ENCODE measurements around the gene RUNX2.
A peak's percentile ranks its signal among the peaks of the same experiment; 100 is the strongest.

The RUNX2 gene

DNA sequence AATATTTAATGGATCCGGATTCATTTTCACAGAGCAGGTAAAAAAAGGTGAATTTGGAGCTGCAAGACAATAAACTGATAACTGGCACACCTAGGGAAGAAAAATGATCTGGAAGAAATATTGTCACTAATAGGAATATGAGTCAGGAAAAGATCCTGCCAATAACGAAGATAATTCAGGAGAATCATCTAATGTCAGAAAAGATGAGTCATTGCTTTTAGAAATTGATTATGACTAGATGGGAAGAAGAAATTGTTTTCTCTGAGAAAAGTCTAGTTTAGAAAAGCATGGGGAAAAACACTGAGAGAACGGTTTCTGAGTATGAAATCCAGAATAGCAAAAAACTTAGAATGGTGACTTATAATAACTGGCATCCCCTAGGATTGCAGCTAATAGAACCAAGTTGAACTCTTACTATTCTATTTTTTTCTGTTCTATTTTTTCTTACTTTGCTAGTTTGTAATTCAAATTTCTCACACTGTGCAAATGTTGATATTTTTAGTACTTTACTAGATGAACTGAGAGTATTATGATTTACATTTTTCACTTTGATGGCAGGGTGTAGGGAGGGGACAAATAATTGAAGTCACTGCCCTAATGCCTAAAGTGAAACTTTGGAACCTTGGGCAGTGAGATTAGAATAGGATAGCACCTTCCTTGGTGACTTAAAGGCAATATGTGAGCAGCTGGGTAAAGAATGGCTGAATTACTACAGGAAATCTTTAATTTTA is 87.8 kb downstream of the RUNX2 start:
- FAIRE-seq = no peak

DNA sequence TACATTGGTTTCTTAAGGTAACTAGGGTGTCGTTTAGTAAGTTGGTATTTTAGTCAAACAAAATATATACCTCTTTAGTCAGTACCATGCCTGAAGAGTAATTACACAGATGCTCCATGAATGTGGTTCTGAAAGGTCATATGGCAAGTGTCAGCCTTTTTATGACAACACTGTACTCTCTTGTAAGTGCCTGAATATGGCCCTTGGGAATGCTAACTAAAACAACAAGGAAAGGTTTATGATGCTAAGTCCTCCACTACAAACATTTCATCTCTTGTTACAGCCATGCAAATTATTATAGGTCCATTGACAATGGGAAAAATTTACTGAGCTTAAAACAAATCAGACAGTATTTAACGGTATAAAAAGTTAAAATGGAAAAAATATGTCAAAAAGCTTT is 88.6 kb downstream of the RUNX2 start:
- no peak for FAIRE-seq

DNA sequence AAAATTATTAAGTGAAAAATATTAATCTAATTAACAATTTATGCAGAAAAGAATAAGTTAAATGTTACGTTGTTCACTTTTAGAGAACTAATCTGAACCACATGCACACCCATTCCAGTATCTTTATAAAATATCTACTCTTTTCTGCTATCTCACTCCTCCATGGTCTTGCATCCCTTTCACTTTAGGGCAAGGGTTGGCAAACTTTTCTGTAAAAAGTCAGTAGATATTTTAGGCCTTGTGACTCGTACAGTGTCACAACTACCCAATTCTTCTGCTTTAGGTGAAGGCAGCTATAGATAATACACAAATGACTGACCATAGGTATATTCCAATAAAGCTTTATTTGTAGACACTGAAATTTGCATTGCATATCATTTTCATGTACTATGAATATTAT is 89.3 kb downstream of the RUNX2 start:
- FAIRE-seq = no peak

DNA sequence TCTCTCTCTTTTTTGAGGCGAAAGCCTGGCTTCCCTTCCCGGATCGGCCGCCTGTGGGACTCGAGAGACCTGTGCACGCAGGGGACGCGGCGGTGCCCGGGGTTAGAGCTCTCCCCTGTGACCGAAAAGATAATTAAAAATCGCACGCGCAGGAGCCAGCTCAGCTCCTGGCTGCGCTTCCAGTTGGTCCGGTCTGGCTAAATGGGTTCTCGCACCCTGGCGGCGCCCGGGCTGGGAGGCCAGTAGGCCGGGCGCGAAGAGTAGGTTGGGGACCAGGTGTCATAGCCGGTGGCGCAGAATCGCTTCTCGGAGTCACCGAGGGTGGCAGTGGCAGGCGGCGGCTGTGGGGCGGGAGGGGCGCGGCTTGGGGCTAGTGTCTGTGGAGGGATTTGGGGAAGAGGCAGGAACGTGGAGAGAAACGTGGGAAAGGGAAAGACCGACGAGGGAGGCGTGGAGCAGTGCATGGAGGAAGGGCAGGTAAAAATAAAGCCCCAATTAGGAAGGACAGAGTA is 91.5 kb downstream of the RUNX2 start:
- no peak for FAIRE-seq

DNA sequence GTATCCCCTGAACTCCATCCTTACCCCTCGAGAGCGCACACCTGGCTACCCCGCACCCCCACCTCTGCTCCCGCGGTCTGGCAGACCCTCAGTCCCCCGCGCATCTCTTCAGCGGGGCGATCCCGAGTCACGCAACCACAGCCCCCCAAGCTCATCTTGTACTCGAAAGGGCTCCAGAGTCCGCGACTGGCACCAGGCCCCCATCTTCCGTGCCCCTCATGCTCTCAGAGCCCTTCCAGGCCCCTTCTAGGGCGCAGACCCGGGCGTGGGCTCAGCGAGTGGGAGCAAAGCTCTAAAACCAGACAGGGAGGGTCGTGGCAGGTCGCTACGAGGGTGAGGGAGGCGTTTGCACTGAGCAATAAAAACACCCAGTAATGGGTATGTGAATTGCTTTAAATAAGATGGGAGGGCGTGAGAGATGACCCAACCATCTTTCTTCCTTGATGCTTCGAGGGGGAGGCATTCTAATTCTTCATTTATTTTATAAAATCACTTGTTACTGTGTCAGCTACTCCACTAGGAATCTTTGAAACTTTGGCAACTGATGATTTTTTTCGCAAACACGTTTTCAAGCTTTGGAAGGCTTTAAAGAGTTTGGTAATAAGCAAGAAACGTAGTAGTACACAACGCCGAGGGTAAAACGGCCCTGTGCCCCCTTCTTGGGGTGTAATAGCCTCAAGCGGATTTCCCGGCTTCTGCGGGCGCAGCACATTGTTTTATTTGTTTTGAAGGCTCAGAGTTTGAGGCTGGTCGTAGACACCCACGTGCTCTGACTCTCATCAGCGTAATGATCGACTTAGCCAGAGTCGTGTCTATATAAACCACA is 92.2 kb downstream of the RUNX2 start:
- no peak for FAIRE-seq

DNA sequence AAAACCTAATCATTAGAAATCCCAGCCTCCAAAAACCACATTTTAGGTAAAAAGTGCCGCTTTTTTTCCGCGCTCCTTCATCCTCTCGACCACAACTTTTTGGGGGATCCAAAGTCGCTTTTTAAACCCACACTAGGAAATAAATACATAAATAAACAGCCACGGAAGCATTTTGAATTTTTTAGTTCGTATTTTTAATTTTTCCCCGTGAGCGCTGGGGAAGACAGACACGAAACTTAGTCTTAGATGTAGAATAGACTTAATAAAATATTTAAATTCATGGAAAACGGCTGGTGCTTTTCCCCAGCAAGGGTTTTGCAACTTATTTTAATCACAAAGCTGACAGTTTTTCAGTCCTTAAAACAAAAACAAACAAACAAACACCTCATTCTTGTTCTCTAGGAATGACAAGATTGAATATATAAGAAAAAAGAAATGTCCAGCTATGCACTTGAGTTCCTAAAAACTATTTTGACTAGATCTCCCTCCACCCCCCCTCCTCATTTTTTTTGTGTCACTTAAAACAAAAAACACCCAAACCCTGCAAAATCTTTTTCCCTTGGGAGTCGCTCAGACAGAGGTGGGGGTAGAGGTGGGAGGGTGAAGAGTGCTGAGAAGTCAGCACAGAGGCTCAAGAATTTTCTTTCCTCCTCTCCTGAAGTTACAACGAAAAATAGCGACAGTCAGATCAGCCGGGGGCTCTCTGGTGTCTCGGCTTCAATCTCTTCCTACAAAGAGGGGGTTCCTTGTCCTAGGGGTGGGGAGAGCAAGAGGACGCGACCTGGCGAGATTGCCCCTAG is 93.0 kb downstream of the RUNX2 start:
- FAIRE-seq = no peak

DNA sequence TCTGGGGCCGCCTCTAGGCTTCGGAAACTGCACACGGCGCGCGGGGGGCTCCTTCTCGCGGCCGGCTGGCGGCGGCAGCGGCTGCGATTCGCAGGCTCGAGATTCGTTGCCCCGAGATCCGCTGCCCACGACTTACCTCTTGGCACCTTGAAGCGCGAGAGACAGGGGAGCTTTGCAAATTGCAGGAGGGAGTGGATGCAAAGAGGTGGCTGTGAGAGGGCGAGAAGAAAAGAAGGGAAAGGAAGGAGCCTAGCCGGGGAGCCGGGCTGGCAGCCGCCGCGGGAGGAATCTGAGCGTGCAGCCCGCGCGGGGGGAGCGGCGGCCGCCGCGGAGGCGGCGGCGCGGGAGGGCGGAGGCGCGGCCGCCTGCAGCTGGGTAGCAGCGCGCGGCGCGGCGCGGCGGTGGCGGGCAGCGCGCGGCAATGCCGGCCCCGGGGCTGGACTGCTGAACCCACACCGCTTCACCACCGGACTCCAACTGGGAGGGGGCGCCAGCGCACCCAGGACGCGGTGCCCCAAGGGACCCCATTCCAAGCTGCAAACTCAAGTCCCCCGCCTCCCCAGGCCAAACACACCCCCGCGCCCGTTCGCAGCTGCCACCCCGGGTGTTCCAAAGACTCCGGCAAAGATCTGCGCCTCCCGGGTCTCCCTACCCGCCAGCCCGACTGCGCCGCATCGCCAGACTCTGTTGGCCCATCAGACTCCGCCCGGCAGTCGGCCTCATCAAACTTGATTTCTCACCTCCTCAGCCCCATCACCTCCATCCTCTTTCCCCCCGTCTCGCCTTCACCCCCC is 93.8 kb downstream of the RUNX2 start:
- FAIRE-seq = no peak

DNA sequence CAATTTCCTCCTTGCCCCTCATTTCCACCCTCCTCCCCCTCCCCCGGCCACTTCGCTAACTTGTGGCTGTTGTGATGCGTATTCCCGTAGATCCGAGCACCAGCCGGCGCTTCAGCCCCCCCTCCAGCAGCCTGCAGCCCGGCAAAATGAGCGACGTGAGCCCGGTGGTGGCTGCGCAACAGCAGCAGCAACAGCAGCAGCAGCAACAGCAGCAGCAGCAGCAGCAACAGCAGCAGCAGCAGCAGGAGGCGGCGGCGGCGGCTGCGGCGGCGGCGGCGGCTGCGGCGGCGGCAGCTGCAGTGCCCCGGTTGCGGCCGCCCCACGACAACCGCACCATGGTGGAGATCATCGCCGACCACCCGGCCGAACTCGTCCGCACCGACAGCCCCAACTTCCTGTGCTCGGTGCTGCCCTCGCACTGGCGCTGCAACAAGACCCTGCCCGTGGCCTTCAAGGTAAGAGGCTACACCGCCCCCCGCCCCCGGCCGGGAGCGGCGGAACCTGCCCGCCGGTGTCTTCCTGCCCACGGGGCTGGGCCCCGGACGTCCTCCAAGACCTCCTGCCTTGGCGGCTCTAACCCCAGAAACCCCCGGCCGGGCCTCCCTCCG is 94.5 kb downstream of the RUNX2 start:
- FAIRE-seq = no peak

DNA sequence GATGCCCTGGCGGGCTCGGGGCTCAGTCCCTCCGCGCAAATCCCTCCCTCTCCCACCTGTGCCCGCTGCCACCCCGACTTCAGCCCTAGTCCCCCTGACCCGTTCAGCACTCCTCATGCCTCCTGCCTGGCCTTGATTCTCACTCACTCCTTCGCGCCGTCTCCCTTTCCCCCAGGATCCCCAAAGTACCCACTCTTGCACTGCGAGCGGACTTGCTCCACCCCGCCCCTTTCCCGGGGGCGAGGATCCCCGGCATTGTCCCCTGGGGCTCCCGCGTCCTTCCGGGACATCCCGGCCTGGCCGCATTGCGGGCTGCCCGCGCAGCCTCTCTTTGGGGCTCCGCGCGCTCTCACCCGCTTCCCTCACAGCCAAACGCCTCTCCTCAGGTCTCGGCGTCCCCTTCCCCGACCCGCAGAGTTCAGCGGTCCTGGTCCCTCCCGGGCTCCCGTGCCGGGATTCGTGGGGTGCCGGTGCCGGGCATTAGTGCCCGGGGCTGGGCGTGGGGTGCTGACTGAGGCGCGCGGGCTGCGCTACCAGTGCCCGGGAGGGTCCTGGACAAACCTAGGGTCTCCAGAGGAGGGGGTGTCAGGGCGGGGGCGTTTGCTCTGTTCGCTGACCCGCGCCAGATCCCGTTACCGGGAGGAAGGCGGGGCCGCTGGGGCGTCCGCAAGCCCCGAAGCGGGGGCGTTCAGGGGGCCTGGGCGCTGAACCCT is 95.1 kb downstream of the RUNX2 start:
- no peak for FAIRE-seq

DNA sequence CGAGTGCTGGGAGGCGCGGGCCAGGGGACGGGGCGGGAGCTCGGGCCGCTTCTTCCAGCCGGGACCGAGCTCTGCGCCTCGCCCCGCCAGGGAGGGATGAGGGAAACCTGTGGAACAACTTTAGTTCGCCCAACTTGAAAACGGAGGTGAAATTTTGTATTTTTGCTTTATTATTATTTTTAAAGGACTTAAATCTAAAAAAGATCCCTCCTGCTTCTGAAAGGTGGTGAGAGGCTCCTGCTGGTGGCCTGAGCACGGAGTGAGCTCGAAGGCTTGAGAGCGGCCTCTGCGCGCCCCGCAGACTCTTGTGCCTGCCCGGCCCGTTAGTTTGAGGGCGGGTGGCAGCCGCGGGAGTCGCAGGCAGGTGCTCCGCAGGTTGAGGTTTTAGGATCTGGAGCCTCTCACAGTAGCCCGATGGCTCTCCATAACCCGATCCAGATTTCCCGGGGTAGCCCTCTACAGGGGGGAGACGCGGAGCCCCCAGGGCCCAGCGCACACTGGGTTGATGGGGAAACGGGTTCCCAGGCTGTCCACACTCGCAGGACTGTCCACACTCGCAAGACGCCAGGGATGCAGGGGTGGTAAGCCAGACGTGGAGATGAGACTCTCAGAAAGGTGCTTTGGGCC is 95.8 kb downstream of the RUNX2 start:
- no peak for FAIRE-seq

DNA sequence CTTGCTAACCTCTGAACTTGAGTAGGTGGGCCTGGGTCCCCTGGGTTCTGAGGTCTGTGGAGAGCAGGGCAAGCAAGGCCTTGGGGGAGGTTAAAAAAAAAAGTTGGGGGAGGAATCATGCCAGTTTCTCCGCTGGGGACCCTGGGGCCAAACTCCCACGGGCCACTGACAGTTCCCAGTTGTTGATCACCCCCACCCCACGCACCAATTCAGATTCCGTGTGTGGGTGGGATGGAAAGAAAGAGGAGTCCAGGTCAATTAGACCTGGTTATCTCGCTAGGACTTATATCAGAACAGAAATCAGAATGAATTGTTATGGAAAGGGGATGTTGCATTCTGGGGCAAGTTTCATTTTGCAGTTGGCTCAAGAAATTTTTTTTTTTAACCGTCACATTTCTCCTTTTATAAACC is 96.3 kb downstream of the RUNX2 start:
- FAIRE-seq = no peak

DNA sequence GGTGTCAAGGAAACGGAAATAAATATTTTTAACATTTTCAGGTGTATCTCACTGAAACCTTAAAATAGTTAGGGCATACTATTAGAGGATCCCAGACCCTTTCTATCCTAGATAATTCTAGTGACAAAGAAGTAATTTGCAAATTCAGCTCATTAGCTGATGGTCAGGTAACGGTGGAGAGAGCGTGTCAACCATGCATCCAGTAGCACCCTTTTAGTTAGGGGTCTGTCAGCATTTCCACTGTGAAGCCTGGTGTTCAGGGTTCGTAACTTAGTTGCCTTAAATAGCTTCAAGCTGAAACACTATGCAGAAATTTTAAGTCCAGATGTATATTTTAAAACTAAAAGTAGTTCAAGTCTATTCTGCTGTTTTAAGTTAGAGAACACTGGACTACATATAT is 98.1 kb downstream of the RUNX2 start:
- FAIRE-seq = no peak

DNA sequence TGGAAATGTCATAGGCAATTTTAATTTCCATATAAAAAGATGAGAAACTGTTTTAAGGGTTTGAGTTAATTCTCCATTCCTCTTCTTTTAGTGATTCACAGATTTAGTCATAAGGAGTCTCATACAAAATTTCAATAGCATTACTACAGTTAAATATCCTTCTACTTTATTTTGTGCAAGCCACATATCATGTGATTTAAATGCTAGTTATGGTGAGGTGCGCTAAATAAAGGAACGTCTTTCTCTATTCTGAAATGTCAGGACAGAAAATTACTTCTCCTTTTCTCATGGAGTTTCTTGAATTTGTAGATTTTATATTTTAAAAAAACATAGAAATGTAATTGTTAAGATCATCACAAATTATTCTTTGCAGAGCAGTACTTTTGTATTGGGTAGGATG is 99.6 kb downstream of the RUNX2 start:
- peak; percentile 11 for FAIRE-seq

DNA sequence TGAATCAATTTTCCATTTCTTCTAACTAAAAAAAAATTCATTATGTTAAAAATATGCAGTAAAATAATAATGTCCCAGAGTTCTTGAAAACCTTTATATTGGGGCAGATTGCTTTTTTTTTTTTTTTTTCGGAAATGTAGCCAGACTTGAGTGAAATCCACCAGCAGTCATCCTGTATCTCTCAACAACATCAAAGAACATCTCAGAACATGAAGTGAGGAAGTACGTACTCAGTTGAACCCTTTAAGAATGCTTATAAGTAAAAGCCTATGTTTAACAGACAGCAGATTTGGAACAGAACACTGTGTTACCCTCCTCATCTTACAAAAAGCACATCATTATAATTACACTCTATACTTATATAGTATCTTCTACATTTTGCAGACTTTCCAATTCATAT is 100.6 kb downstream of the RUNX2 start:
- no peak for FAIRE-seq

DNA sequence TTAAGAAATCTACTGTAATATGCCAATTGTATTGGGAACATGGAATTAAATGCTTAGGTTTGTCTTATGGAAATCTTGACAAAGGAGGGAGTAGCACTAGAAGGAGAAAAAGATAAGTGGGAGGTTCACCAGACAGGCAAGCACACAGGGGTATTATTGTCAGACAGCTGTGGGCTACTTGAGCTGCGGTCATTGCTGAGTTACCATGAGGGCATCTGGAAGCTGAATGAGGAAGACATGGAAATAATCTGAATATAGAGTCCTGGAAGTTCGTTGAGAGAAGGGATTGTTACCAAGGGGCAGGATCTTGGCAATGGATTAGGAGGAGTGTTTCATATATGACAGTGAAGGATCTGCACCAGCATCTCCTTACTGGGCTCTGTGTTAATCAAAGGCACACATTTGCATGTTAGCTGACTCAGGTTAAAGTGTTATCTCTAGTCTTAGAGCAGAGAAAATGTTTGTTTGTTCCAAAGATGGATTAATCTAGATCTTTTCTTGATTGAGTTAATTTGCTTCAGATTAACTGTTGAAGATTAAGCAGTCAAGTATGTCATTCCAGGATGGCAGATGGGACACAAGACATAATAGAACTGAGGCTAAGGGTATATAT is 102.6 kb downstream of the RUNX2 start:
- no peak for FAIRE-seq

DNA sequence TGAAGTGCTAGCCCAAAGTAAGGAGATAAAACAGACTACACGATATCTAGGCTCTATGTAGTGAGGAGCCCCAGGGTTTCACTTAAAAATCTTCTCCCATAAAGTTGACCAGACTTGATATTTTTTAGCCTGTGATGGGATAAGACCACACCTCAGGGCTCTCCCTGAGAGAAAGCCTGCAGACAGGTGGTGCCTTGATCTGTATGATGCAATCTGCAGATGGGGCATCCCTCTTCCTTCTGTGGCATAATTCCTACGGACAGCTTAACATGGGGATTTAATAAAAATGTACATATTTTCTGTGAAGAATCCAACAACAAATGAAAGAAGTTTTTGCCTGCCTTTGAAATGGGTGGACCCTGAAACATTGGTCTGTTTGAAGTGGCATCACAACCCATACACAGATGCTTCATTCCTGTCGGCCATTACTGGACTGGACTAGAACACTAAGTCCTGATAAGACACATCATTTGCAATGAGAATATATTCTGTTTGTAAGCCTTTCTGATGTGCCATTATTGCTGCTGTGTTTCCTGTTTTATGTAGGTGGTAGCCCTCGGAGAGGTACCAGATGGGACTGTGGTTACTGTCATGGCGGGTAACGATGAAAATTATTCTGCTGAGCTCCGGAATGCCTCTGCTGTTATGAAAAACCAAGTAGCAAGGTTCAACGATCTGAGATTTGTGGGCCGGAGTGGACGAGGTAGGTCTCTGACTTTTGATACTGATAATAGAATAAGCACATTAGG is 103.4 kb downstream of the RUNX2 start:
- FAIRE-seq = no peak

DNA sequence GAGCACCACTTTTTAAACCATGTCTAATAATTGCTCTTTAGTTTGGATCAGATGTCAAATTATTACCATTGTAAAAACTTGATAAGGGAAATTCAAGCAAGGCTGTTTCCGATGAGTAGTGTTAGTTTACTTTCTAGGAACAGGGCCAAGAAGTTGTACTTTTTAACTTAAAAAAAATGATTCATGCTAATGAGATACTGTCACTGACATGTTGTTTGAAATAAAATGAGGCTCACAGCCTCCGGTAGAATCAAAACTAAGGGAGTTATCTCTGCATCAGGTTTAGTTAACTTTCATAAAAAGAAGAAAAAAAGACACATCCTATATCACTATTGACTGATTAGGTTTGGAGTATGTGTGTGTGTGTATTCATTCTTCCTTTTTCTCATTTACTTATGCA is 104.8 kb downstream of the RUNX2 start:
- no peak for FAIRE-seq

DNA sequence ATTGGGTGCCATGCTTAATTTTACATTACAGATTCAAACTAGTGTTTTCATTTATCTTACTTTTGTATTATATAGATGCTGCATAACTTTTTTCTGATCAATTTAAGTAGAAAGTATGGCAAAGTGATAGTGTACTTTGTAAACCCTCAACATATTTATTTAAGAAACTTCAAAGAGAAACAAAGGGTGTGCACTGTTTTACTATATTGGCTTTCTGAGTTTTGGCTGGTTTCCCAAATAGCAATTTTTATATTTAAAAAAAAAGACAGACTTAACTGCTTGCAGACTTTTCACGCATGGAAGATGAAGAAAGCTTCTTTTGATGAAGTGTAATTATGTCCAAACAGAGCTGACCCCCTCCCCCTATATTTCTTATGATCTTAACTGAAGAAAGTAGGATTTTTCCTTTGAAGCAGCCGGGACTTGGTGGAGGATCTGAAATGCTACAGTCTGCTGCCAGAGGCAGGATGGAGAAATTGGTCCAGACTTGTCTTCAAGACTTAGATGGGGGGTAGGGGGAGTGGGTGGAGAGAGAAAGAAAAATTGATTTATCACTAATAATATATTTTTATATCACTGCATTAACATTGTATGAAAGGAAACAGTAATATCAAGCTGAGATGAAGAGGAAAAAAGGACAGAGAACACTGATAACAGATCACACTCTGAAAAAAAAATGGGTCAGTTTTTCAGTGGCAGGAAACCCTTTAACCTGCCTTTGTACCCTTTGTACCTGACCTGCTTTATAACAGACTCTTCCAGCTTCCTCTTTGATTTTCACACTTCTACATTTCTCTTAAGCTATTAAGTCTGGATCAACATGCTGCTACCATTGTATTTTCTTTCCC is 105.6 kb downstream of the RUNX2 start:
- FAIRE-seq = no peak

DNA sequence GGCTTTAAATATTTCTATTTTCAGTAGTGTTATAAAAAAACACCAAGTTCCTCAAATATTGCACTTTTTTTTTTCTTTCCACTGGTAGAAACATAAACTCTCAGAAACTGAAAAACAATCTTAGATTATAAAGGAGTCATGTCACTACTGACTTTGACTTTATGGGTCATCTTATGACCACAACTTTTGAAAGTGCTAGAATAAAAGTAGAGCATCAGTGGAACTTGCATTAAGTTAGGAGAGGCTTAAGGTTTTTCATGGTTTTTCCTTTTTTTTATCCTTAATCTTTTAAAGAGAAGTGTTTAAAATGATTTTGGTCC is 106.2 kb downstream of the RUNX2 start:
- no peak for FAIRE-seq
